Esophagus squamous epithelium (tissue), 5 donors: ENCODE results near the gene LENEP. TPM values are rescaled to one million over a fixed set of nuclear protein-coding genes. Genes with fewer than 3 reads are reported as not detected.

Experiments
- DNase-seq: peaks from one replicate; lab custom pipeline; 2025; lab: John Stamatoyannopoulos, UW
- H3K27ac ChIP-seq, 4 donors: fragments of 200-600 bp; sonication (generic); one replicate each; pipeline ENCODE4 v1.5.1; 2016 to 2019; ENCODE audit warnings: mild to moderate bottlenecking in 1 of 4
- H3K27me3 ChIP-seq, 4 donors: fragments of 200-600 bp; sonication (generic); 1 replicate in 3 of 4; 2 replicates in 1 of 4; pipeline versions ENCODE4 v1.5.1 to v1.6.0; 2017 to 2021; ENCODE audit warnings: antibody characterized with exemption in 1 of 4
- H3K36me3 ChIP-seq, 3 donors: fragments of 200-600 bp; sonication (generic); one replicate each; pipeline ENCODE4 v1.5.1; 2016 to 2019
- H3K4me1 ChIP-seq, 3 donors: fragments of 200-600 bp; sonication (generic); one replicate each; pipeline ENCODE4 v1.5.1; 2017 to 2019
- H3K4me3 ChIP-seq, 4 donors: fragments of 200-600 bp; sonication (generic); 1 replicate in 3 of 4; 2 replicates in 1 of 4; pipeline ENCODE4 v1.5.1; 2016 to 2019; ENCODE audit warnings: mild to moderate bottlenecking in 2 of 4, moderate library complexity in 1 of 4
- H3K9me3 ChIP-seq, 3 donors: fragments of 200-600 bp; sonication (generic); one replicate each; pipeline ENCODE4 v1.5.1; 2016 to 2019
- POLR2A ChIP-seq, 4 donors: fragments of 450-650 bp; IDR thresholded peaks; one replicate each; pipeline ENCODE4 v1.6.1; 2017; ENCODE audit warnings: antibody characterized with exemption in 4 of 4, mild to moderate bottlenecking in 4 of 4, moderate library complexity in 3 of 4
- WGBS, 2 donors: methylation state at CpG; one replicate each; pipeline ENCODE4 v1.1.5; 2018; 5-methylcytosine and 5-hydroxymethylcytosine counted together
- intact Hi-C: fragments of 100-400 bp; cut with DNase I; formaldehyde crosslinking; loops from one replicate; pipeline ENCODE4 v1.15.0; 2022
- total RNA-seq, 4 donors: library from RNA; depleted of rRNA; stranded (reverse); fragments of >200 nt; gene quantifications; one replicate each; pipeline ENCODE4 v1.1.0, GENCODE V29; 2016
- TF ChIP-seq, protein P1 (sequence below), 6 experiments: fragments of 450-650 bp in 4 of 6; fragments of 200-600 bp in 2 of 6; sonication (generic) in 2 of 6; IDR thresholded peaks; one replicate each; pipeline ENCODE4 v1.5.1; 2016 to 2019; ENCODE audit warnings: antibody characterized with exemption in 6 of 6, mild to moderate bottlenecking in 4 of 6, moderate library complexity in 4 of 6
- donor health status: DM: yes; HTN: yes; CAD: no.

LENEP gene
- total RNA-seq, 4 donors from 2014 or later, result not detected

DNA sequence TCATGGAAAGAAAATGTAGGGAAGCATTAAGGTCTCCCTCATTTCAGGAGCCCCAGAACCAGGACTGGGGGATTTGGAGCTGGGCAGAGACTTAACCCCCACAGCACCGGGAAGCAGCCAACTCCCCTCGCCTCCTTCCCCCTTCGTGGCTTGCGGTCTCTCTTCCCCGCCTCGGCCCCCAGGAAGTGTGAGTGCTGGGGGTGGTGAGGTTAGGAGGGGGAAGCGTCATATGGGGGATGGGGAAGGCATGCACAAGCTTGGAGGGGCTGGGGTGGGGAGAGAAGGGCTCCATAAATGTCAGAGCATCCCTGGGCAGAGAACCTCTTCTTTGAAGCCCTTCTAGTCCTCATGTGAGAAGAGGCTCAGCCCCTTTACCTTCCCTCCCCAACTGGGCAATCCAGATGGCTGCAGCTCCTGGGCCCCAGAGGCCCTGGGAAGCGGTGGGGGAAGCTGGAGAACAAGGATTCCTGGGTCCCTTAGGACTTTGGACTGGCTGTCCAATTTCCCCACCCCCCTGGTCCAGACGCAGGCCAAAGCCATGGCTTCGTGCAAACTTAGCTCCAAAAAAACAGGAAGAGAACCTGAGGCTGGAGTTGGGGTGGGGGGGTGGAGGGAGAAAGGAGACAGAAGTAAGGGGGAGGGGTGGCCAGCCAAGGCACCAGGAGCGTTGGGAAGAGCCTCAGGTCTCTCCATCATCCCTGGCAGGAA, 17.0 kb downstream of the LENEP start:
- Histone ChIP-seq H3K27ac (peak overlapping the region; percentile 97 to 99 (median 98)), H3K4me3 (peak overlapping the region; percentile 50 to 96 (median 64)), H3K4me1 (peaks cover 77 to 100% (median 82%) of the 10 kb centered on the region in 3 donors), H3K36me3 (peaks cover 12 to 44% (median 21%) of the 10 kb centered on the region in 3 donors), H3K27me3 (no peaks in the 10 kb centered on the region), H3K9me3 (no peaks in the 10 kb centered on the region)
- intact Hi-C loops, result no loop called here
- WGBS, 2 donors, result 5 to 62% methylated on average over 2 to 3 of the region's 11 CpGs
- no peak for TF ChIP-seq POLR2A (IDR thresholded peaks at IDR 0.05)
- TF ChIP-seq, protein P1, sequence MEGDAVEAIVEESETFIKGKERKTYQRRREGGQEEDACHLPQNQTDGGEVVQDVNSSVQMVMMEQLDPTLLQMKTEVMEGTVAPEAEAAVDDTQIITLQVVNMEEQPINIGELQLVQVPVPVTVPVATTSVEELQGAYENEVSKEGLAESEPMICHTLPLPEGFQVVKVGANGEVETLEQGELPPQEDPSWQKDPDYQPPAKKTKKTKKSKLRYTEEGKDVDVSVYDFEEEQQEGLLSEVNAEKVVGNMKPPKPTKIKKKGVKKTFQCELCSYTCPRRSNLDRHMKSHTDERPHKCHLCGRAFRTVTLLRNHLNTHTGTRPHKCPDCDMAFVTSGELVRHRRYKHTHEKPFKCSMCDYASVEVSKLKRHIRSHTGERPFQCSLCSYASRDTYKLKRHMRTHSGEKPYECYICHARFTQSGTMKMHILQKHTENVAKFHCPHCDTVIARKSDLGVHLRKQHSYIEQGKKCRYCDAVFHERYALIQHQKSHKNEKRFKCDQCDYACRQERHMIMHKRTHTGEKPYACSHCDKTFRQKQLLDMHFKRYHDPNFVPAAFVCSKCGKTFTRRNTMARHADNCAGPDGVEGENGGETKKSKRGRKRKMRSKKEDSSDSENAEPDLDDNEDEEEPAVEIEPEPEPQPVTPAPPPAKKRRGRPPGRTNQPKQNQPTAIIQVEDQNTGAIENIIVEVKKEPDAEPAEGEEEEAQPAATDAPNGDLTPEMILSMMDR (IDR thresholded peaks at IDR 0.05), result no peak
- DNase-seq, result no peak

DNA sequence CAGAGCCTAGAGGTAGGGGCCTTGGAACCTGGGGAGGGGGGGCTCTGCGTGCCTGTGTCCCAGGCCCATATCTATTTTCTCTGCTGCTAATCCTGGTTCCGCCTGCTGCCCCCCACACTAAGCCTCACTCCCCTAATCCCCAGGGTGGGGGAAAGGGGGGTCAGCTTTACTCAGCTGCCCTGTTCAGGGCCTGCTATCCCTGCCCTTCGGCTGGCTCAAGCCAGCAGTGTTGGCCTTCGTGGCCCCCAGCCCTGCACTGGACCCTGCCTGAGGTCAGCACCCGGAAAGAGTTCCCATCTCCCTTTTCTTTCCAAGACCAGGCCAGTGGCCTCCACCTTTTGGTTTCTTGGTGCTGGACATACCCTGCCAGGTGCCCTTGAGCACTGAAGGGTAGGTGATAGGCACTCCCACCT, 17.6 kb downstream of the LENEP start:
- intact Hi-C loops, result no loop called here

DNA sequence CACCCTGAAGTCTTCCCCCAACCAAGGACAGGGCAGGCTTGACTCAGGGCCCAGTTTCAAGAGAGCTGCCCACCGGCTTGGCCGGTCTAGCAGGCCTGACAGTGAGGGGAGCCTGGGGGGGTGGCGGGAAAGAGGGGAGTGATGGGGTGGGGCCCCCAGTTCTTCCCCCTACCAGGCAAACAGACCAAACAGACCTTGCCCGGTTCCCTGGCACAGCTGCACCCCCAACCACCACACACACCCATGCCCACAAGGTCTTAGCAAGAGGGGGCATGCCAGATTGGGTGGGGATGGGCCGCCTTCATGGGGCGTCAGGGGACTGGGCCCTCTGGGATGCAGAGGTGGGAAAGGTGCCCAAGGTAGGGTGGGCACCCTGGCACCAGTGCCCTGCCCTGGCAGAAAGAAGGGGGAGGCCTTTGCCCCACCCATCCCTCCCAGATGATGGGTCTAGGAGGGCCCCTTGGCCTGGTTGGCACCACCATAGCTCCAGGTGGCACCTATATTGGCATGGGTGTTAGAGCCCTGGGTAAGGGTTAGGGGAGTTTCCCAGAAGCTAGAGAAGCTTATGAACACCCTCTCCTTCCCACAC, 18.1 kb downstream of the LENEP start:
- Histone ChIP-seq H3K9me3 (no peaks in the 10 kb centered on the region), H3K36me3 (peaks cover 16 to 48% (median 30%) of the 10 kb centered on the region in 3 donors), H3K4me3 (peak overlapping the region in 3 of 4 donors; percentile 61 to 96 (median 67)), H3K27me3 (no peaks in the 10 kb centered on the region), H3K27ac (peak overlapping the region; percentile 97 to 99 (median 98)), H3K4me1 (peaks cover 74 to 100% (median 81%) of the 10 kb centered on the region in 3 donors)
- WGBS, 2 donors, result 27% methylated on average over 3 of the region's 6 CpGs; no CpG with 5 or more reads in 1 of the 2 donors
- no peak for TF ChIP-seq POLR2A (IDR thresholded peaks at IDR 0.05)
- TF ChIP-seq, protein P1 (IDR thresholded peaks at IDR 0.05), result no peak
- DNase-seq, result no peak
- intact Hi-C loops, result no loop called here

More for the DNA sequence above, 17.6 kb downstream of the LENEP start:
- TF ChIP-seq, protein P1 (IDR thresholded peaks at IDR 0.05), result no peak
- TF ChIP-seq POLR2A (IDR thresholded peaks at IDR 0.05), result no peak
- 61% methylated on average over 3 of the region's 5 CpGs; no CpG with 5 or more reads in 1 of the 2 donors for WGBS, 2 donors
- H3K4me3 ChIP-seq, result peak overlapping the region in 3 of 4 donors; percentile 61 to 96 (median 67)
- H3K4me1 ChIP-seq, result peaks cover 75 to 100% (median 81%) of the 10 kb centered on the region in 3 donors
- peak overlapping the region; percentile 97 to 99 (median 98) for H3K27ac ChIP-seq
- H3K9me3 ChIP-seq, result no peaks in the 10 kb centered on the region
- H3K36me3 ChIP-seq, result peaks cover 16 to 48% (median 27%) of the 10 kb centered on the region in 3 donors
- H3K27me3 ChIP-seq, result no peaks in the 10 kb centered on the region
- no peak for DNase-seq

DNA sequence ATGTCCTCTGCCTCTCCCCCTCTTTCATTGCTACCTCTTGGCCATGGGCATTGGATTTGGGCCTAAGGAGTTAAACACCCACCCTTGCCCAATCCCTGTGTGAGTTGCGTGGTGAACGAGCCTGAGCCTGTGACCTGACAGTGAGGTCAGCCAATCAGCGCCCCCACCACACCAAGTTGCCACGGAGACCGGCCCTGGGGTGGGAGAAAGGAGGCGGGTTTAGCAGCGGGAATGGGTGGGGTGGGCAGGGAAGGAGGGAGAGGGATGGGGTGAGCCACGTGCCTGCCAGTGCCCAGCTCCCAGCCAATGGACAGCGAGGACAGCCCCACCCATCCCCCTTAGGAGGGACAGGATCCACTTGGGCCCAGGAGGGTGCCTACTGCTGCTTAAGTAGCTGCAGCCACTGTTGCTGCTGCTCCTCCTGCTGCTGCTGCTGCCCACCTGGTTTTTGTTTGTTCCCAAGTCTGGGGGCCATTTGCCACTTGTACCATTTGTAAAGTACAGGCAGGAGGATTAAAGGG, 18.7 kb downstream of the LENEP start:
- H3K27ac ChIP-seq, result peak overlapping the region; percentile 97 to 99 (median 98)
- H3K4me1 ChIP-seq, result peaks cover 74 to 100% (median 81%) of the 10 kb centered on the region in 3 donors
- no peaks in the 10 kb centered on the region for H3K9me3 ChIP-seq
- 0 to 17% methylated on average over 1 of the region's 9 CpGs for WGBS, 2 donors
- no peak for DNase-seq
- intact Hi-C loops, result no loop called here
- H3K36me3 ChIP-seq, result peaks cover 16 to 53% (median 34%) of the 10 kb centered on the region in 3 donors
- H3K4me3 ChIP-seq, result peak overlapping the region in 3 of 4 donors; percentile 61 to 96 (median 67)
- TF ChIP-seq, protein P1 (IDR thresholded peaks at IDR 0.05), result no peak
- peak in 1 of 4 donors; percentile 69 for TF ChIP-seq POLR2A (IDR thresholded peaks at IDR 0.05)
- no peaks in the 10 kb centered on the region for H3K27me3 ChIP-seq
